HG02763 (cell line): ENCODE data around the gene PAK5.

Experiments
- ATAC-seq: cut with Tn5 transposase; IDR thresholded peaks from one replicate; pipeline ENCODE4 v1.9.1; 2021; ENCODE audit warnings: mild to moderate bottlenecking, moderate library complexity; ENCODE audit not compliant: unreplicated experiment

PAK5 gene

DNA sequence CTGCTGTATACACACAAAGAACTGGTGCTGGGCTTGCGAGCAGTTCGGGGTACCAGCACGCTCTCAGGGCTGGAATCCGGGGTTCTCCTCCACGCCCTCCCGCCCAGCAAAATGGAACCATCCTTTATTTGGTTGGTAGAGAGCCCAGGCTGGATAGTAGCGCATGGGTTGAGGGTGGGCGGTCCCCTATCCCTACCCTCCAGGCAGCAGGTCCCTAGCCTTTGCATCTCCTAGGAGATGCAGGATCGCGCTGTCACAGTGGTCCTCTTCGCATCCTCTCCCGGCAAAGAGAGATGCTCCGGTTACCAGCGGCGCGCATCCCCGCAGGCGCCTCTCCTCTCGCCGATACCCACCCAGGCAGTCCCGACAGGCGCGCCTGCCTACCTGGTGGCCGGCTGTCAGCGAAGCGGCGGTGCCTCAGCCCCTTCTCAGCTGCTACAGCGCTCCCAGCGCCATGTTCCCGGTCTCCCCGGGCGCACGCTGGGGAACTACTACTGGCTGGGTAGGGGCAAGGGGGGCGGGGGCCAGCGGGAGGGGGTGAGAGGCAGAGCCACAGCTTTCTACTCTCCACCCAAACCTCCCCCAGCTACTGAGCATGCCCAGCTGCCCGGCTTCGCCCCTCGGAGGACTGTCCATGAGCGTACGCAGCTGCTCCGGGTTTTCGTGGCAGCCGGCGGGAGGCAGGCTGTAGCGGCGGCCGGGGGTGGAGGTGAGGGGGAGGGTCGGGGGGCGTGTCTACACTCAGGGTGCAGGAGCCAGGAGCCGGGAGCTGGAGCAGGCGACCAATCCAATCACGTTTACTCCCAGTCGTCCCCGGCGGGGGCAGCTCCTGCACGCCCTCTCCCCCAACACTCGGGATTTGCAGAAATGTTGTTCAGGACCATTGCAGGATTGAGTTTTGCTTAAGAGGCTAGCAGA, at the start of gene PAK5:
Gene PAK5 (minus strand): TSS at position 699 of the 918 bp plus-strand sequence. CDS start 194,748 bp downstream, outside the sequence.
- ATAC-seq, result no peak

DNA sequence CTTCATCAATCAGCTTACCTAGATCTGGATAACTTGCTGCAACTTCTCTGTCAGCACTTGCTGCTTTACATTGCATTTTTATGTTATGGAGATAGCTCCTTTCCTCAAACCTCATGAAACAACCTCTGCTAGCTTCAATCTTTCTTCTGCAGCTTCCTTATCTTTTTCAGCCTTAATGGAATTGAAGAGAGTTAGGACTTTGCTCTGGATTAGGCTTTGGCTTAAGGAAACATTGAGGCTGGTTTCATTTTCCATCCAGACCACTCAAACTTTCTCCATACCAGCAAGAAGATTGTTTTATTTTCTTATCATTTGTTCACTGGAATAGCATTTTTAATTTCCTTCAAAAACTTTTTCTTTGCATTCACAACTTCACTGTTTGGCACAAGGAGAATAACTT, 48.8 kb upstream of the PAK5 start:
- ATAC-seq, result no peak

- ATAC-seq, result no peak
Observed at GRCh38 chr20:9886227-9886626, 47.4 kb upstream of the PAK5 start.

GRCh38 chr20:9884666-9885065, 45.8 kb upstream of the PAK5 start:
- no peak for ATAC-seq

- no peak for ATAC-seq
Observed at GRCh38 chr20:9884061-9884460, 45.2 kb upstream of the PAK5 start.

DNA sequence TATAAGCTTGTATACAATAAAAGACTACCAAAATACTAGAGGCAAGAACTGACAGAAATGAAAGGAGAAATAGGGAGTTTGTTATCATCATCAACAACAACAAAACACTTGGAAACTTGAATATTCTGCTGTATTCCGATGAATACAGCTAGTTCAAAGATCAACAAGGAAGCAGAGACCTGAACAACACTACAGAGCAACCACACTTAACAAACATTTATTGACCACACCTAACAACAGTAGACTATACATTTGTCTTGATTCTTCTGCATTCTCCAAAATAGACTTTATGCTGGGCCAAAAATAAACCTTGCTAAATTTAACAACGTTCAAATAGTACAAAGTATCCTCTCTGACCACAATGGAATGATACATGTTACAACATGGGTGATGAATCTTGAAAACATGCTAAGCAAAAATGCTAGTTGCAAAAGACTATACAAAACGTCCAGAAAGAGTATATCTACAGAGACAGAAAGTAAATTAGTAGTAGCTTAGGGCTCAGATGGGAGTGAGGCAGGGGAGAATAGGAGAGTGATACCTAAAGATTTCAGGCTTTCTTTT, 39.1 kb upstream of the PAK5 start:
- ATAC-seq, result no peak

DNA sequence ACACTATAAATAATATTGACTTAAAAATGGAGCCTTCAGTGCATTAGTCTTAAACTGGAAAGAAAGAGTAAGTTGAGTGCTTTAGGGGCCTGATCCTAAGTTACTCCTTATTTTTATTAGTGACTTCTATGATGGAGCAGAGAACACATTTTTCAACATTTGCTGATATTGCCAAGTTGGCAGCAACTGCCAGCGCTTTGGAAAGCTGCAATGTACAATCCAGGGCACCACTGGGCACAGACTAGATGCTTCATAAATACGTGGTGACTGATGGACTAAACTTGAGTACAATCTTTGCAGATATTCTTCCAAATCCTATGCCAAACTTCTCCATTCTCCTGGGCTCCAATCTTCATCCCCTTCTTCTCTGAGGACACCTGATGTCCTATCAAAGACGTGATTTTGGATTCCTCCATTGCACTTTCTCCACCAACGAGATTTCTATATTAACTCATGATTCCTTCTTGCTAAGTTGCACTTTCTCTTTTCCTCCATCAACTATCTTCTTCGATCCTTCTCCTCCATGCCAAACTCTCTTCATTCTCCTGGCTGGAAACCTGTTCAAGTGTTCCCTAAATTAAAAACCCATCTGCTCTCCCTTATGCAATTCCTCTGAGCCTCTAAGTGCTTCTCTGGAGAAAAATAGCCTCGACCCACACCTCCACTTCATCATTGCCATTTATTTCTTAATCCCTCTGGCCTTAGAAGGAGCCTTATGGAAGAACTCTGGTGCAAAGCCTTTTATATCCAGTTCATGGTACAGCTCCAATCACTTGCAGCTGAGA, 28.5 kb upstream of the PAK5 start:
- ATAC-seq, result no peak

- no peak for ATAC-seq
Observed at GRCh38 chr20:9852566-9852965, 13.7 kb upstream of the PAK5 start.

DNA sequence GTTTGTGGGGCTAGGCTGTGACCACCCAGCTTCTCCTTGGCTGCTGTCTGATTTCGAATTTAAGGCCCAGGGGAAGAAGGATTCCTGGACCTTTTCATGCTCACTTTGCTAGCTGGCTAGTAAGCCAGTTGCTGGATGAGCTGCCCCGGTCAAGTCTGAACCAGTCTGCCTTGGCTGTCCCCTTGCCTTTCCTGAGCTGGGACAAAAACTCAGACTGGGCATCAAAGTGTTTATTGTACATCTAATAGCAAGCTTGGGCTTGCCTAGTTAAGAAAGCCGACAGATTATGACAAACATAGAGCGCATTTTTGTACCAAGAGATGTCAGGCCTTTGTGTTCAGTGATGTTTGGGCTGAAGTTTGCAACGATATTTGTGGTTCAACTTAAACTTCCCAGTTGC, 750 bp upstream of the PAK5 start:
- no peak for ATAC-seq

DNA sequence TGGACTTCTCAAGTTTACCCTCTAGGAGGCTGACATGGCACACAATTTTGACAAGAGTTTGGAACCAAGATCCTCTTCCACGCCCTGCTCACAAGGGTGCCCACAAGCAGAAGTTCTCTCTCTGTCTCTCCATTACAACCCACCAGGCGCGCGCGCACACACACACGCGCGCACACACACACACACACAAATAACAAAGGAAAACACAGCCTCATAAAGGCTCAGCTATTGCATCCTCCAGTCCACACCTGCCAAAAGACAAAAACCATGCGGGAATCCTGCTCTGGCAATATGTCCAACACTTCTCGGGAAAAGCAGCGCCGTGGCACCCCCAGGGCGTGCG, 870 bp downstream of the PAK5 start:
- no peak for ATAC-seq

GRCh38 chr20:9837634-9838033, 1.2 kb downstream of the PAK5 start:
- no peak for ATAC-seq

GRCh38 chr20:9835302-9835701, 3.6 kb downstream of the PAK5 start:
- no peak for ATAC-seq

DNA sequence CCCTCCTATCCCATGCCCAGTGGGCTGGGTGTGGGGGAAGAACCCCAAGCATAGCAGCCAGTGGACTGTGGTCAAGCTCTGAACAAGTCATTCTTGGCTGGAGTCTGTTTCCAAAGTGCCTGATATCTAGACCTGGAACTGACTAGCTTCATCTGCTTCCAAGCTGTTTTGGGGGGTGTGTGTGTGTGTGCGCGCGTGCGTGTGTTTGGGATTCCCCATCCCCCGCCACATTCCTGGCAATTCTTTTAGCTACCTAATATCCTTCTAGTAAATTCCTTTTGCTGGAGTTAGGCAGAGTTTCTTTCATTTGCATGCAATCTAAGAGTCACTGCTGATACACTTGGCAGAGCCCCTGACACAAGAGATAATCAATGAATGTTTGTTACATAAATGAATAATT, 7.8 kb downstream of the PAK5 start:
- ATAC-seq, result no peak

- no peak for ATAC-seq
Observed at GRCh38 chr20:9829835-9830234, 9.0 kb downstream of the PAK5 start.

DNA sequence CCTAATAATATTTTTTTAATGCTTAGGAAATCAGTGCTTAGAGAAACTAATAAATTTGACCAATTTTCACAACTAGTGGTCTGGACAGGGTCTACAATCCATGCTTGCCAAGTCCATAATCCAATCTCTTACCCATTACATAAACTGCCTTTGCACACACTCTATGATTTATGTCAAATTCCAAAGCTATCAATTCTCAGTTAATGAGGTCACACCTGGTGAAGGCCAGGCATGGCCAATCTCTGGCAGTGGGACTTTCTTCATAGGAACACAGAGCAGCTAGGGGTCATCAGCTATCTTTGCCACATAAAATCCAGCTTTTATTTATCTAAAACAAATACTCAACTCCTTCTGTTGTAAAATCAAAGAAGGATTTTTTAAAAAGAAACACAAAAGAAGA, 21.2 kb downstream of the PAK5 start:
- ATAC-seq, result no peak

- no peak for ATAC-seq
Observed at GRCh38 chr20:9815632-9816031, 23.2 kb downstream of the PAK5 start.

DNA sequence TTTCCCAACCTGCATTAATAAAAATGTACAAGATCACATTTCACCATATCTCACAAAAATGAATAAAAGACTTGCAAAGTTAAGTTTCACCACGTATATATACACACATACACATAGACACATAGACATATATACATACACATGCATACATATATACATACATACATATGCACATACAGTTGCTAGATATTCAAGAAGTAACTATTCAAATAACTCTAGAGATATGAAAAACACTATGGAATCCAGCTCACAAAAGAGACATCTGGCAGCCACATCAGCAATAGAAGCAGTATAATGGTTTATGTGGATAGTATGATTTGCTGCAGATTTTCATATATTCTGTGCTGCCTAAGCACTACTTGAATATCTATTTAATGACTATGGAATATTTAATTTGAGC, 28.1 kb downstream of the PAK5 start:
- ATAC-seq, result no peak

GRCh38 chr20:9809271-9809670, 29.6 kb downstream of the PAK5 start:
- no peak for ATAC-seq

DNA sequence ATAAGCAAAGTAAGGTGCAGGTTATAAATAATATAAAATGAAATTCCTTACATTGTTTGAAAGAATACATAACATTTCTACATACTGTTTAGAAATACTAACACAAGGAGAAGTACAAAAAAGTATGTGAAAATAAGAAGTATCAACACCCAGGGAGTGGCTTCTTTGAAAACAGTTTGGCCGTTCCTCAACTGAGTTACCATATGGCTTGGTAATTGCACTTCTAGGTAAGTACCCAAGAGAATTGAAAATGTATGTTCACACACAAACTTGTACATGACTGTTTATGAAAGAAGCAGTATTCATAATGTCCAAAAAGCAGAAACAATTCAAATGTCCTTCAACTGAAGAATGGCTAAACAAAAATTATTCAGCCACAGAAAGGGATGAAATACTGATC, 30.7 kb downstream of the PAK5 start:
- ATAC-seq, result no peak

GRCh38 chr20:9807136-9807535, 31.7 kb downstream of the PAK5 start:
- no peak for ATAC-seq

GRCh38 chr20:9800421-9800820, 38.5 kb downstream of the PAK5 start:
- no peak for ATAC-seq

DNA sequence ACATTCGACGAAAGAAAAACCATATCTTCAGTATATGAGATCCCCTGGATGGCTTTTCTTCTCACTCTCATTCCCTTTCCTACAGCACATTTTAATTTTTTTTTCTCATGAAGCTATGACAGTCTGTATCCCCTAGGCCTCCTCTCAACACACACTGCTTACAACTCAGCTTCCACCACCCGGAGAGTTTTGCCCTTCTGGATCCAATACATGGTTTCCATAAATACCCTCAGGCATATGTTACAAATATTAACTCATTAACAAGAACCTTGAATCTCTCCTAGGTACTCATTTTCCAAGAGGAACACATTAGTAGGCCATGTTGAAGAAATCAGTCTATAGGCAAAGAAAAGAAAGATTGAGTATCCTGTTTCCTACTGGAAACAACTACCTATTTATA, 44.0 kb downstream of the PAK5 start:
- no peak for ATAC-seq
